H9 (cell line): Measurements from ENCODE around the gene TBC1D10B. TPM values are rescaled to one million over a fixed set of nuclear protein-coding genes. Genes with fewer than 3 reads are reported as not detected.

Source experiments
- DNase-seq: peaks from one replicate; pipeline ENCODE4 v3.0.0-alpha.2; 2017
- H2AFZ ChIP-seq: one replicate; pipeline ENCODE4 v1.6.1; 2013; ENCODE audit warnings: mild to moderate bottlenecking, low read length, control low read depth, moderate library complexity
- H2AK5ac ChIP-seq: 2 replicates; pipeline ENCODE4 v1.6.1; 2013; ENCODE audit warnings: low read length, control low read depth, mixed read lengths; ENCODE audit not compliant: insufficient read length
- H2BK120ac ChIP-seq: one replicate; pipeline ENCODE4 v1.6.1; 2013; ENCODE audit warnings: low read depth, mild to moderate bottlenecking, low read length, control low read depth, inconsistent platforms; ENCODE audit not compliant: poor library complexity, severe bottlenecking
- H2BK12ac ChIP-seq: 2 replicates; pipeline ENCODE4 v1.6.1; 2013; ENCODE audit warnings: low read length, control low read depth, mixed read lengths, low read depth; ENCODE audit not compliant: insufficient read length
- H2BK15ac ChIP-seq: 2 replicates; pipeline ENCODE4 v1.6.1; 2013; ENCODE audit warnings: low read depth, low read length, control low read depth
- H2BK20ac ChIP-seq: one replicate; pipeline ENCODE4 v1.6.1; 2013; ENCODE audit warnings: low read depth, mild to moderate bottlenecking, low read length, control low read depth, inconsistent platforms; ENCODE audit not compliant: poor library complexity, severe bottlenecking
- H2BK5ac ChIP-seq: 2 replicates; pipeline ENCODE4 v1.6.1; 2013; ENCODE audit warnings: low read length, control low read depth, mixed read lengths; ENCODE audit not compliant: insufficient read length
- H3K14ac ChIP-seq: 2 replicates; pipeline ENCODE4 v1.6.1; 2013; ENCODE audit warnings: low read length, control low read depth; ENCODE audit not compliant: insufficient read depth
- H3K18ac ChIP-seq: 2 replicates; pipeline ENCODE4 v1.6.1; 2013; ENCODE audit warnings: low read depth, mild to moderate bottlenecking, mixed read lengths, low read length, control low read depth; ENCODE audit not compliant: insufficient read length
- H3K23ac ChIP-seq: 2 replicates; pipeline ENCODE4 v1.6.1; 2013; ENCODE audit warnings: low read length, control low read depth, mixed read lengths, low read depth; ENCODE audit not compliant: insufficient read length
- H3K23me2 ChIP-seq: 2 replicates; pipeline ENCODE4 v1.6.1; 2013; ENCODE audit warnings: low read depth, mild to moderate bottlenecking, mixed read lengths, low read length, control low read depth; ENCODE audit not compliant: insufficient read length, poor library complexity, severe bottlenecking
- H3K27ac ChIP-seq: 2 replicates; pipeline ENCODE4 v1.5.1; 2013; ENCODE audit warnings: low read length, control low read depth, mixed read lengths, low read depth; ENCODE audit not compliant: insufficient read length
- H3K27me3 ChIP-seq: 2 replicates; pipeline ENCODE4 v1.6.1; 2013; ENCODE audit warnings: low read length, control low read depth, inconsistent platforms; ENCODE audit not compliant: insufficient read depth
- H3K4ac ChIP-seq: 2 replicates; pipeline ENCODE4 v1.6.1; 2013; ENCODE audit warnings: low read depth, mild to moderate bottlenecking, control low read depth, inconsistent platforms, low read length, moderate library complexity
- H3K4me1 ChIP-seq: 2 replicates; pipeline ENCODE4 v1.6.1; 2013; ENCODE audit warnings: low read length, control low read depth, inconsistent platforms; ENCODE audit not compliant: insufficient read depth
- H3K4me2 ChIP-seq: 2 replicates; pipeline ENCODE4 v1.6.1; 2013; ENCODE audit warnings: low read length, control low read depth, mixed read lengths; ENCODE audit not compliant: insufficient read length, insufficient read depth
- H3K56ac ChIP-seq: 2 replicates; pipeline ENCODE4 v1.6.1; 2013; ENCODE audit warnings: low read depth, mild to moderate bottlenecking, mixed read lengths, low read length, control low read depth; ENCODE audit not compliant: insufficient read length
- H3K79me1 ChIP-seq: 2 replicates; pipeline ENCODE4 v1.6.1; 2013; ENCODE audit warnings: low read depth, mild to moderate bottlenecking, moderate library complexity, low read length, control low read depth, inconsistent platforms; ENCODE audit not compliant: insufficient read depth, poor library complexity, severe bottlenecking
- H3K79me2 ChIP-seq: 2 replicates; pipeline ENCODE4 v1.6.1; 2013; ENCODE audit warnings: low read length, control low read depth, inconsistent platforms; ENCODE audit not compliant: insufficient read depth
- H3K9ac ChIP-seq: 2 replicates; pipeline ENCODE4 v1.6.1; 2013; ENCODE audit warnings: low read length, control low read depth, mixed read lengths; ENCODE audit not compliant: insufficient read length; ENCODE audit errors: extremely low read depth
- H3K9me3 ChIP-seq: one replicate; pipeline ENCODE4 v1.6.1; 2013; ENCODE audit warnings: low read depth, low read length, inconsistent platforms; ENCODE audit not compliant: control insufficient read depth
- H3T11ph ChIP-seq: one replicate; pipeline ENCODE4 v1.6.1; 2013; ENCODE audit warnings: mild to moderate bottlenecking, low read length, control low read depth, inconsistent platforms
- H4K20me1 ChIP-seq: one replicate; pipeline ENCODE4 v1.6.1; 2013; ENCODE audit not compliant: control insufficient read depth, insufficient read length, insufficient read depth
- H4K5ac ChIP-seq: 2 replicates; pipeline ENCODE4 v1.6.1; 2013; ENCODE audit warnings: low read depth, mild to moderate bottlenecking, mixed read lengths, low read length, control low read depth; ENCODE audit not compliant: insufficient read length
- H4K8ac ChIP-seq: replicated peaks from 2 replicates; pipeline ENCODE4 v1.6.1; 2013; ENCODE audit warnings: low read length, control low read depth, mixed read lengths, low read depth; ENCODE audit not compliant: insufficient read length
- H4K91ac ChIP-seq: 2 replicates; pipeline ENCODE4 v1.6.1; 2013; ENCODE audit warnings: low read depth, mild to moderate bottlenecking, moderate library complexity, mixed read lengths, low read length, control low read depth; ENCODE audit not compliant: insufficient read length
- H3K27ac Mint-ChIP-seq, 3 experiments: 2 replicates in 2 of 3; 3 replicates in 1 of 3; pipeline ENCODE4 v1.8.0; 2020 to 2021; ENCODE audit warnings: mixed read lengths in 3 of 3, mild to moderate bottlenecking in 1 of 3, moderate library complexity in 1 of 3
- H3K27me3 Mint-ChIP-seq: 2 replicates; pipeline ENCODE4 v1.8.0; 2021; ENCODE audit warnings: low read depth, mild to moderate bottlenecking, moderate library complexity, mixed read lengths
- H3K36me3 Mint-ChIP-seq, 3 experiments: 2 replicates in 2 of 3; 3 replicates in 1 of 3; pipeline ENCODE4 v1.8.0; 2020 to 2021; ENCODE audit warnings: low read depth in 3 of 3, mixed read lengths in 3 of 3; ENCODE audit not compliant: insufficient read depth in 1 of 3
- H3K4me1 Mint-ChIP-seq, 2 experiments: 2 replicates each; pipeline ENCODE4 v1.8.0; 2020; ENCODE audit warnings: mixed read lengths in 2 of 2
- H3K4me3 Mint-ChIP-seq, 2 experiments: 2 replicates in 1 of 2; 3 replicates in 1 of 2; pipeline ENCODE4 v1.8.0; 2020 to 2021; ENCODE audit warnings: mild to moderate bottlenecking in 2 of 2, mixed read lengths in 2 of 2, moderate library complexity in 1 of 2
- H3K9me3 Mint-ChIP-seq, 2 experiments: 2 replicates in 1 of 2; 3 replicates in 1 of 2; pipeline ENCODE4 v1.8.0; 2020; ENCODE audit warnings: mild to moderate bottlenecking in 2 of 2, mixed read lengths in 2 of 2, moderate library complexity in 1 of 2
- CTCF ChIP-seq: fragments of 200-600 bp; sonication (generic); conservative IDR thresholded peaks from 3 replicates; pipeline ENCODE4 v1.8.0; 2021; ENCODE audit warnings: antibody characterized with exemption, mild to moderate bottlenecking
- WGBS: extraction: QIAGEN DNeasy Blood & Tissue Kit; methylation state at CpG from one replicate; pipeline ENCODE4 v1.1.7; 2013; ENCODE audit warnings: missing lambda C conversion rate, low lambda C conversion rate, mixed read lengths; ENCODE audit not compliant: insufficient read length; ENCODE audit errors: extremely low coverage; 5-methylcytosine and 5-hydroxymethylcytosine counted together
- total RNA-seq: library from RNA; stranded (reverse); gene quantifications from 2 replicates; pipeline ENCODE4 v1.2.1, GENCODE V29; 2021

The TBC1D10B gene
- total RNA-seq, 1 experiment from 2014 or later = 25.6 TPM

- Histone ChIP-seq H4K5ac (no peak overlapping the region), H2BK15ac (no peak overlapping the region), H3K18ac (no peak overlapping the region), H2BK120ac (no peak overlapping the region), H3K4me2 (no peak overlapping the region), H3K27ac (no peak overlapping the region), H3K56ac (no peak overlapping the region), H2AFZ (no peak overlapping the region), H3K79me2 (peaks cover 3% of the 10 kb centered on the region; the same call in 1 of the 2 replicates), H3K79me1 (peaks cover 8% of the 10 kb centered on the region), H2BK5ac (no peak overlapping the region), H3K4me1 (no peaks in the 10 kb centered on the region), H4K20me1 (no peaks in the 10 kb centered on the region), H3K23me2 (peaks cover 13% of the 10 kb centered on the region), H4K8ac (no peak overlapping the region), H3K9me3 (no peaks in the 10 kb centered on the region), H4K91ac (no peak overlapping the region), H2BK12ac (no peak overlapping the region), H3K4ac (no peak overlapping the region), H3K27me3 (no peaks in the 10 kb centered on the region), H3T11ph (no peak overlapping the region), H2BK20ac (no peak overlapping the region), H3K23ac (no peak overlapping the region), H3K9ac (no peak overlapping the region), H2AK5ac (no peak overlapping the region), H3K14ac (no peak overlapping the region)
- Mint-ChIP-seq H3K9me3 (0 out of 5 replicates have a peak, but pooled peaks cover 0 to 2% of the 10 kb centered on the region in 2 experiments), H3K4me3 (peak overlapping the region; percentile 5 to 54; a peak in 3 of 5 replicates), H3K4me1 (peaks cover 23 to 36% of the 10 kb centered on the region in 2 experiments), H3K27ac (peak overlapping the region in 2 of 3 experiments; percentile 61 to 70; a peak in 3 of 7 replicates), H3K27me3 (no peaks in the 10 kb centered on the region; the same call in 1 of the 2 replicates), H3K36me3 (peaks cover 18 to 58% (median 47%) of the 10 kb centered on the region in 3 experiments)
- no peak for DNase-seq
- WGBS = no CpG with 5 or more reads among the region's 5 CpGs
- no peak for TF ChIP-seq CTCF
Observed at GRCh38 chr16:30357085-30357714, 13.1 kb downstream of the TBC1D10B start.
